ENCODE data around the gene ATG16L2. TPM values are rescaled to one million over a fixed set of nuclear protein-coding genes. Genes with fewer than 3 reads are reported as not detected.

Gene ATG16L2
- total and polyA plus RNA-seq, 9 of the 15 experiments (the other 6 are each of a cell fraction or from before 2014, with no cell fraction given), result 0.18 to 11.2 (median 6.2) TPM

DNA sequence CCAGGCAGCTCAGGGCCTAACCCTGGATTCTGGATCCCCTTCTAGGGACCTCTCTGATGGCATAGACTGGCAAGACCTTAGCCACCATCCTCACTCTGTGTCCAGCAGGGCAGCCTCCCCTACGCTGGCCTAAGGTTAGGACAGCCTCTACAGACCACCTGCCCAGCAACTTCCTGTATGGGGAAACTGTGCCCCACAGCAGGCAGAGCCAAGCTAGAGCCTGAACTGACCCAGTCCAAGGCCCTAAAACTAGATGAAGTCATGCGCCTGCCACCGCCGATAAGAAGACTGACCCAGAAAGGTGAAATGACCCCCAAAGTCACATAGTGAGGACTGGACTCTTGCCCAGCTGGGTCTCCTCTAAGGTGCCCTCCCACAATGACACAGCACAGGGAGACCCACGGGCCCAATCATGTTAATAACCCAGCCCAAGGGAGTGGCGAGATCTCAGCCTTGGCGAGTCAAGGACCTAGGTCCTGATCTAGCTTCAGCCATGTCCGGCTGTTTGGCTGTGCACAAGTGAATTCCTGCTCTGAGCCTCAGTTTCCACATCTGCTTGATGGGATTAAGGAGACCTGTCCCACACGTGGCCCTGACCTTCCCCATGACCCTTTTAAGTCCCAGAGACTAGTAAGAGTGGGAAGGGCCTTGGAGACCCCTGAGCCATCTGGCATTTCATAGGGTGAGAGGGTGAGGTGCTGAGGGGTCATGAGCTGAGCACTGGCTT lies 37.9 kb upstream of the ATG16L2 start:
- peaks cover 11% of the 10 kb centered on the region; the same call in 2 of the 3 replicates for H3K79me2 ChIP-seq (ENCODE audit: control insufficient read depth, insufficient read depth, low read length)
- peak; percentile 100 for FAIRE-seq
- TF ChIP-seq ZBTB8A (IDR thresholded peaks at IDR 0.05; ENCODE audit: partially characterized antibody), result no peak
- TF ChIP-seq SAP30 (IDR thresholded peaks at IDR 0.05; ENCODE audit: borderline replicate concordance, insufficient read depth, low read depth, low read length, poor library complexity, severe bottlenecking), result no peak
- TF ChIP-seq ETV5 (CRISPR knock-in tag; IDR thresholded peaks at IDR 0.05; ENCODE audit: low read depth), result 0 out of 2 replicates have a peak, but pooled peaks have one; percentile 34
- TF ChIP-seq, protein P1, sequence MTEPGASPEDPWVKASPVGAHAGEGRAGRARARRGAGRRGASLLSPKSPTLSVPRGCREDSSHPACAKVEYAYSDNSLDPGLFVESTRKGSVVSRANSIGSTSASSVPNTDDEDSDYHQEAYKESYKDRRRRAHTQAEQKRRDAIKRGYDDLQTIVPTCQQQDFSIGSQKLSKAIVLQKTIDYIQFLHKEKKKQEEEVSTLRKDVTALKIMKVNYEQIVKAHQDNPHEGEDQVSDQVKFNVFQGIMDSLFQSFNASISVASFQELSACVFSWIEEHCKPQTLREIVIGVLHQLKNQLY (CRISPR knock-in tag; conservative IDR thresholded peaks at IDR 0.05), result no peak
- TF ChIP-seq, protein P2, sequence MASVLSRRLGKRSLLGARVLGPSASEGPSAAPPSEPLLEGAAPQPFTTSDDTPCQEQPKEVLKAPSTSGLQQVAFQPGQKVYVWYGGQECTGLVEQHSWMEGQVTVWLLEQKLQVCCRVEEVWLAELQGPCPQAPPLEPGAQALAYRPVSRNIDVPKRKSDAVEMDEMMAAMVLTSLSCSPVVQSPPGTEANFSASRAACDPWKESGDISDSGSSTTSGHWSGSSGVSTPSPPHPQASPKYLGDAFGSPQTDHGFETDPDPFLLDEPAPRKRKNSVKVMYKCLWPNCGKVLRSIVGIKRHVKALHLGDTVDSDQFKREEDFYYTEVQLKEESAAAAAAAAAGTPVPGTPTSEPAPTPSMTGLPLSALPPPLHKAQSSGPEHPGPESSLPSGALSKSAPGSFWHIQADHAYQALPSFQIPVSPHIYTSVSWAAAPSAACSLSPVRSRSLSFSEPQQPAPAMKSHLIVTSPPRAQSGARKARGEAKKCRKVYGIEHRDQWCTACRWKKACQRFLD (CRISPR knock-in tag; IDR thresholded peaks at IDR 0.05), result peak; percentile 94
- no peak for TF ChIP-seq STAG1 (CRISPR knock-in tag; IDR thresholded peaks at IDR 0.05; ENCODE audit: borderline replicate concordance)
- no peak for TF ChIP-seq BRCA1 (IDR thresholded peaks at IDR 0.05)
- TF ChIP-seq BRCA1 (CRISPR knock-in tag; IDR thresholded peaks at IDR 0.05), result no peak
- peak; percentile 66; the same call in 1 of the 2 replicates for TF ChIP-seq ZKSCAN8 (CRISPR knock-in tag; IDR thresholded peaks at IDR 0.05)
- TF ChIP-seq, protein P3, sequence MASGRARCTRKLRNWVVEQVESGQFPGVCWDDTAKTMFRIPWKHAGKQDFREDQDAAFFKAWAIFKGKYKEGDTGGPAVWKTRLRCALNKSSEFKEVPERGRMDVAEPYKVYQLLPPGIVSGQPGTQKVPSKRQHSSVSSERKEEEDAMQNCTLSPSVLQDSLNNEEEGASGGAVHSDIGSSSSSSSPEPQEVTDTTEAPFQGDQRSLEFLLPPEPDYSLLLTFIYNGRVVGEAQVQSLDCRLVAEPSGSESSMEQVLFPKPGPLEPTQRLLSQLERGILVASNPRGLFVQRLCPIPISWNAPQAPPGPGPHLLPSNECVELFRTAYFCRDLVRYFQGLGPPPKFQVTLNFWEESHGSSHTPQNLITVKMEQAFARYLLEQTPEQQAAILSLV (tag; IDR thresholded peaks at IDR 0.05), result no peak
- TF ChIP-seq ZNF696 (CRISPR knock-in tag; conservative IDR thresholded peaks at IDR 0.05), result no peak
- peak; percentile 61; the same call in 1 of the 2 replicates for TF ChIP-seq NR2F6 (CRISPR knock-in tag; IDR thresholded peaks at IDR 0.05)
- TF ChIP-seq MTA2 (IDR thresholded peaks at IDR 0.05; ENCODE audit: low read depth), result peak; percentile 69
- TF ChIP-seq MAFK (IDR thresholded peaks at IDR 0.05; ENCODE audit: low read length), result peak; percentile 87
- TF ChIP-seq MXI1 (IDR thresholded peaks at IDR 0.05; ENCODE audit: low read depth, low read length), result no peak
- TF ChIP-seq HOXB6 (CRISPR knock-in tag; IDR thresholded peaks at IDR 0.05; ENCODE audit: borderline replicate concordance), result no peak
- no peak for TF ChIP-seq POU5F1 (IDR thresholded peaks at IDR 0.05; ENCODE audit: borderline replicate concordance, low read depth, low read length, partially characterized antibody)
- TF ChIP-seq CTBP1 (IDR thresholded peaks at IDR 0.05; ENCODE audit: borderline replicate concordance), result peak; percentile 64; the same call in 1 of the 2 replicates
- TF ChIP-seq ILK (tag; IDR thresholded peaks at IDR 0.05; ENCODE audit: borderline replicate concordance, low read depth), result no peak

More for the DNA sequence above, 37.9 kb upstream of the ATG16L2 start:
- no peaks in the 10 kb centered on the region for H3K27me3 ChIP-seq (ENCODE audit: control insufficient read depth in 2 of 2, insufficient read depth in 2 of 2, low read length in 2 of 2)
- H2AFZ ChIP-seq (ENCODE audit: low read depth, low read length), result peak overlapping the region; percentile 75
- H3K9me1 ChIP-seq (ENCODE audit: control insufficient read depth, insufficient read depth, low read length), result peaks cover 7% of the 10 kb centered on the region
- 0% methylated on average over 9 of the region's 9 CpGs for WGBS (ENCODE audit: insufficient coverage, low coverage, missing lambda C conversion rate)
- no peaks in the 10 kb centered on the region for H4K20me1 ChIP-seq (replicated peaks; ENCODE audit: control insufficient read depth, insufficient read depth, low read length)
- peak; percentile 89 for ATAC-seq
- H3K9me3 ChIP-seq (replicated peaks; ENCODE audit: control insufficient read depth, insufficient read depth, low read depth, low read length), result no peaks in the 10 kb centered on the region
- no TSS peak for BruUV-seq (replicated peaks)
- H3K9ac ChIP-seq (ENCODE audit: insufficient read depth in 1 of 2, low read depth in 2 of 2, low read length in 2 of 2), result peak overlapping the region; percentile 79 to 87
- H3K4me3 ChIP-seq, result peak overlapping the region; percentile 4; the same call in 1 of the 2 replicates
- DNase-seq (ENCODE audit: extremely low read depth in 1 of 4, low spot score in 3 of 4), result peak; percentile 91 to 98 (median 95)
- in situ Hi-C loops (cut with MboI), result no loop called here
- CTCF ChIA-PET (ENCODE audit: low intra/inter-chr PET ratio), result no interaction called here
- H3K36me3 ChIP-seq (ENCODE audit: control insufficient read depth, insufficient read depth, low read length), result peaks cover 6% of the 10 kb centered on the region; the same call in 2 of the 3 replicates
- H3K4me1 ChIP-seq (replicated peaks in 1 of 2; ENCODE audit: control insufficient read depth in 2 of 2, insufficient read depth in 2 of 2, low read length in 2 of 2), result peaks cover 71 to 86% of the 10 kb centered on the region in 2 experiments
- POLR2A ChIA-PET, result interaction anchor here (0.6 to 4.0 kb wide), 19 partner anchors 8 to 1231 kb away, joined by 3 to 36 read pairs (median 4); partner anchors contain the start of genes ARAP1 and STARD10
- H3K27ac ChIP-seq (ENCODE audit: extremely low read depth, low read depth, low read length), result peak overlapping the region; percentile 94
- intact Hi-C loops (cut with micrococcal nuclease), result loop anchor here (1.0 to 5.0 kb wide), 2 partner anchors 17 to 34 kb away; no protein-coding TSS in a partner anchor
- peak overlapping the region; percentile 80 for H3K4me2 ChIP-seq (ENCODE audit: insufficient read depth, low read length)

All from K562 (cell line).